Stromal cell of bone marrow (primary cell): ENCODE data around the gene SKIC3.

Experiments used
- DNase-seq: peaks from one replicate; pipeline ENCODE4 v3.0.0-alpha.2; 2012; ENCODE audit warnings: low read depth

The SKIC3 gene

GRCh38 chr5:95554647-95555548 is at the start of gene SKIC3, which contains the start of gene ARSK:
TSS of gene SKIC3 (minus strand) at chr5:95554977. CDS start at chr5:95547150, 7,827 bp downstream.
TSS of gene ARSK (plus strand) at chr5:95555101. CDS start at chr5:95555279, 178 bp downstream.
- peak; percentile 99 for DNase-seq

GRCh38 chr5:95600557-95600956 is 45.8 kb upstream of the SKIC3 start:
- no peak for DNase-seq

- DNase-seq, result no peak
Observed at GRCh38 chr5:95599252-95599651, 44.5 kb upstream of the SKIC3 start.

GRCh38 chr5:95595289-95595931 is 40.6 kb upstream of the SKIC3 start:
- DNase-seq, result no peak

DNA sequence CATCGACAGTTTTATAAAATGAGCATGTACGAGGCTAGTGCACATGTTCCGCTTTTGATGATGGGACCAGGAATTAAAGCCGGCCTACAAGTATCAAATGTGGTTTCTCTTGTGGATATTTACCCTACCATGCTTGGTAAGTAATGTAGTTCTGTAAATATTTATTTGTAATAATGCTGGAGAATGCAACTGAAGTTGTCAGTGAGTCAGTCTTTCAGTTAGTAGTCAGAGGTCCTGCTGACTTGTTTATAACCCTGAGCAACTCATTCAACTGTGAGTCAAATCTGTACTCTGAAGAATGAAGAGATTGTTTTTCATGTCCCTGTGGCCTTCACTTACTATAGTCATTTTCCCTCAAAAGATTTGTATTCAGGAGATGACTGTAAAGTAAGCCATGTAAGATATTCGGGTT is 36.7 kb upstream of the SKIC3 start:
- peak; percentile 70 for DNase-seq

- no peak for DNase-seq
Observed at GRCh38 chr5:95590880-95591279, 36.1 kb upstream of the SKIC3 start.

GRCh38 chr5:95583992-95584391 is 29.2 kb upstream of the SKIC3 start:
- DNase-seq, result no peak

- DNase-seq, result no peak
Observed at GRCh38 chr5:95581576-95581975, 26.8 kb upstream of the SKIC3 start.

DNA sequence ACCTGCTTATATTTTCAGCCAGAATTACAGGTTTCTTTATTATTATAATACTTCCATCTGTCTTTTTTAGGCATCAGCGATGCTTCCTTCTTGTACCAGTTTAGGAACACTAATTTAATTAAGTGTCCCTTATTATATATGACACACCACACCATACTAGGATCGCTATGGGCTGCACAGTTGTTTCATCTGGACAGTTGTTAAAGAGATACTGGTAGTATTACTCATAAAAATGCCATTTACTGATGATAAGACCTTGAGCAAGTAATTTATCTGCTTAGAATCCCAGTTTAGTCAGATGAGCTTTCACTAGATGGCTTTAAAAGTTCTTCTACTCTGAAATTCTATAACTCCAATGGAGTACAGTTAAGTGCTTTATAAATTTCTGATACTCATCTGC is 17.2 kb upstream of the SKIC3 start:
- DNase-seq, result no peak

GRCh38 chr5:95565280-95565920 is 10.6 kb upstream of the SKIC3 start:
- DNase-seq, result no peak

DNA sequence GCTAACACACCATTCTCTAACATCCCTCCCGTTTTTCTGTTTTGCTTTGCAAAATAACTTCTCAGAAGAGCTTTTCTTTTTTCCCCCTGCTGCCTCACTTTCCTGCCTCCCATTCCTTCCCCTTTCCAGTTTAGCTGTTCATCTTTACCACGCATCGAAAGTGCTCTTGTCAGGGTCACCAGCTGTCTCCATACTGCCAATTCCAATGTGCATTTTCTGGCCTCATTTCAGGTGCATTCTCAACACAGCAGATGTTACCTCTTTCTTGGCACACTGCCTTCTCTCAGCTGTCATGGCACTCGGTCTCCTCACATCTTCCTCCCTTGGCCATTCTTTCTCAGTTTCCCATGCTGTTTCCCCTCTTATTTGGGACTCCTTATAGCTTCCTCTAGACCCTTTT is 9.7 kb upstream of the SKIC3 start:
- DNase-seq, result no peak

GRCh38 chr5:95563367-95563766 is 8.6 kb upstream of the SKIC3 start:
- DNase-seq, result no peak

GRCh38 chr5:95562282-95562681 is 7.5 kb upstream of the SKIC3 start:
- no peak for DNase-seq

DNA sequence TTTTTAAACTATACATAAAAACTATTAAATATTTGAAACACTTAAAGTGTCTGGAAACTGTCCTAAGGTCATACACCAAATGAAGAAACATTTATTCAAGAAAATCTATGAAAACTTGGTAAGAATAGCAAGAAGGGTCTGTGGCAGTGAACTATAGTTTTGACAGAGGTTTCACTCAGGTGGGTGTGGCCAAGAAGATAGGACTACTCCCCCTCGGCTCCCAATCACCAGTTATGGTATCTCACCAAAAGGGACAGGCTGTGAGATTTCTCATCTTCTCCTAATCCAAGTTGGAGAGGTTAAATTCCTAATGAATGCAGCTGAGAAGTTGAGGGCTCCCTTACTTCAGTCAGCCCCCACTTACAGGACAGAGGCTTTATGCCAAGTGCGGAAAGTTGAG is 3.1 kb upstream of the SKIC3 start:
- DNase-seq, result no peak

- no peak for DNase-seq
Observed at GRCh38 chr5:95555553-95555952, 776 bp upstream of the SKIC3 start.

DNA sequence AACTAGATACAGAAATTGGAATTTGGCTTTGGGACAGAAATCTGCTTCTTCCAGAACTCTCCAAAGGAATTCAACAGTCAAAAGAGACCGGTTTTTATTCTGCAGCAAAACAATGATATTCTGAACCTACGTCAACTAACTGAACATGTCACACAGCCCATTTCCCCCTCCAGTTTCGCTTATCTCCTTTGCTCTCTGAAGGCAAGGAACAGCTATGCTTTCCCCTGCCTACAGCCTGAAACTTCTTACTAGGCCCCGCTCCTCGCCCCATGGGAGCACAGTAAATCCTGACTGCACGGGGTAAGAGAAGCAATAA is 488 bp downstream of the SKIC3 start:
- no peak for DNase-seq

DNA sequence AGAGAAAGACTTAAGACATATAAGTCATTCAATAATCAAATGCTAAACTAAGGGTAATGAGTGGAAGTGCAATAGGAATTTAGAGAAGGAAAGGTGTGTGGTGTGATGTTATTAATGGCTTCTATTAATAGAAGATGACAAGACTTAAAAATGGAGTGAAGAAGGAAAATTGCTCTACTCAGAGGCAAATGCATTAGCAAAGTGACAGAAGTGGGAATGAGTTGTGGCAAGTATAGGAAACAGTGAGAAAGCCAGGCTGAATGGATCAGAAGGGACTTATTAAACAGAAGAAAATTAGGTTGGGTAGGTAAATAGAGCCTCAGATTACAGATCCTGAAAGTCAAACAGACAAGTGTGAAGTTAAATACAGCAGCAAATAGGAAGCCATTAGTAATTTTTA is 5.7 kb downstream of the SKIC3 start:
- no peak for DNase-seq

- DNase-seq, result no peak
Observed at GRCh38 chr5:95543017-95543705, 11.6 kb downstream of the SKIC3 start.

DNA sequence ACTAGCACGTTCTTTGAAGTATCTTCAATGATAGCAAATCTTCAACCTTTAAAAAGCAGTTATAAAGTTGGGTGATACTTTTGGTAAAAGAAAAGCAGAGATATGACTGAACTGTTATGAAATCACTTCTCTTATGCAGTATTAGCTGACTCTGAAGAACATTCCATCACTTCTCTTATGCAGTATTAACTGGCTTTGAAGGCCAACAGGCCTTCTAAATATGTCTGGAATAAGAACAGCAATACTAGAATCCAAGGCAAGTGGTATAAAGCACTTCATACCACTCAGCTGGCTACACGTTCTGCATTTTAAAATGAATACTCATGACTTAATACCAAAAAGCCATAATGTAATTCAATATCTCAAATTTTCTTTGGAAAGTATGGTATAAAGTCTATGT is 17.3 kb downstream of the SKIC3 start:
- DNase-seq, result no peak

DNA sequence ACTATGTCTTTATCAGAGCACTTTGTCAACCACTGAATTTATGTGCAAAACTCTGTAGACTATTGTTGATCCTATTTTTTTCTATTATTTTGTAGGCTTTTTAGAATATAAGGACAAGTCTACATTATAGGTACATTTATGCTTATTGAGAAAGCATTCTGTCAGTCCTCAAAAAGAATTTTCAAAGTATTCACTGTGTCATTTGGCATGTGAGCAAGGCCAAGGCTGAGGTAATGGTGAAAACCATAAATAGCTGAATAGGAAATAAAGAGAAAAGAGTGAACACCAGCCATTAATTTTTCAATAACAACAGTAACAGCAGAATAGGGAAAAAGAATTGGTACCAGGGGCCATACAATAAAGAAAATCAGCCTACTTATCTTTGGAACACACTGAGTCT is 21.0 kb downstream of the SKIC3 start:
- no peak for DNase-seq

DNA sequence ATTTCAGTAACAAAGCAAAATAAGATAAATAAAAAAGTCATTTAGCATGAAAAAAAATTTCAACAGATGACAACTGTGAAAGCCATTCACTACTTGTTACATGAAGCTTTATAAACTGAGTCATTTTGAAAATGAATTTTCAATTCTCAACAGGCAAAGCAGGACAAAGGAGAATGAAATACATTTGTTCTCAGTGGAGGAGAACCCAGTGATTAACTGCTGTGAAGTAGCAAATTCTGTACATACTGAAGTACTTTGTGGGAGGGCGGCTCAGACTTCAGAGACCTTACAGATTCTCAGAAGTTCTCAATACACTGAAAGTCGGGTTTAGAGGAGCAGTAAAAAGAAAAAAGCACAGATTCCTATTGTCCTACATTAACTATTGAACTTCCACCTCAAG is 21.7 kb downstream of the SKIC3 start:
- no peak for DNase-seq

DNA sequence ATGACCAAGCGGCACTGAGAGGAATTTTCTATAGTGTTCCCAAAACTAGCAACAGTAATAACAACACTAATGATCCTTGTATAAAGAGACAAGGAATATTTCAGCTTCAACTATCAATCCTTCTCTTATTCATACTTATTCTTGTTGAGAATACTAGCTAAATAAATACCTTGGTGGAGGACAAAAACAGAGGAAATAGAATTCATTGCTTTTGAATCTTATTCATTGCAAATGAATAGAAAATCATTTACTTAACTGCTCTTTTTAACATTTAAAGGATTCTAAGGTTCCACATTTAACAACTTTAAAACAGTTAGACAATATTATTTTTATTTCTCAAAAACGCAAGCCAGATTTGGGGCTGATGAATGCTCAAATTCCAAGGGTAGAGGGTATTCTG is 22.4 kb downstream of the SKIC3 start:
- DNase-seq, result no peak

GRCh38 chr5:95531491-95531890 is 23.3 kb downstream of the SKIC3 start:
- DNase-seq, result no peak
